Loucy (cell line): ENCODE data around the gene UBL7.

ENCODE experiments used
- H2AFZ ChIP-seq: fragments of 200-600 bp; sonication (generic); 2 replicates; pipeline ENCODE4 v1.6.0; 2016; ENCODE audit warnings: antibody characterized with exemption, mild to moderate bottlenecking, low read length, moderate library complexity
- H3F3A ChIP-seq: fragments of 200-600 bp; 2 replicates; pipeline ENCODE4 v1.6.0; 2016; ENCODE audit warnings: antibody characterized with exemption, low read depth, mild to moderate bottlenecking
- H3K27me3 ChIP-seq: fragments of 200-600 bp; sonication (generic); 2 replicates; pipeline ENCODE4 v1.6.1; 2014; ENCODE audit warnings: low read length, mild to moderate bottlenecking; ENCODE audit not compliant: insufficient read depth, poor library complexity, severe bottlenecking
- H3K36me3 ChIP-seq: fragments of 200-600 bp; sonication (generic); 2 replicates; pipeline ENCODE4 v1.6.1; 2016; ENCODE audit warnings: low read length; ENCODE audit not compliant: insufficient read depth
- H3K4me1 ChIP-seq: fragments of 200-600 bp; sonication (generic); 2 replicates; pipeline ENCODE4 v1.5.1; 2014; ENCODE audit warnings: low read length, mild to moderate bottlenecking; ENCODE audit not compliant: insufficient read depth, poor library complexity, severe bottlenecking
- H3K4me2 ChIP-seq: fragments of 200-600 bp; sonication (generic); 2 replicates; pipeline ENCODE4 v1.6.0; 2014; ENCODE audit warnings: antibody characterized with exemption, low read length, low read depth, mild to moderate bottlenecking; ENCODE audit not compliant: poor library complexity, severe bottlenecking
- H3K4me3 ChIP-seq: fragments of 200-600 bp; sonication (generic); 2 replicates; pipeline ENCODE4 v1.5.1; 2014; ENCODE audit warnings: low read length, mild to moderate bottlenecking, mixed read lengths; ENCODE audit not compliant: poor library complexity, severe bottlenecking
- H3K79me2 ChIP-seq: fragments of 200-600 bp; sonication (generic); 2 replicates; pipeline ENCODE4 v1.6.1; 2014; ENCODE audit warnings: low read length; ENCODE audit not compliant: insufficient read depth
- H3K9ac ChIP-seq: fragments of 200-600 bp; sonication (generic); 2 replicates; pipeline ENCODE4 v1.6.0; 2014; ENCODE audit warnings: mild to moderate bottlenecking, low read depth, low read length, moderate library complexity; ENCODE audit not compliant: poor library complexity, severe bottlenecking
- H3K9me2 ChIP-seq: fragments of 200-600 bp; sonication (generic); replicated peaks from 2 replicates; pipeline ENCODE4 v1.6.1; 2016; ENCODE audit warnings: low read depth, low read length, mixed read lengths
- H3K9me3 ChIP-seq: fragments of 200-600 bp; sonication (generic); 2 replicates; pipeline ENCODE4 v1.6.1; 2014; ENCODE audit warnings: mild to moderate bottlenecking, antibody characterized with exemption, low read length, low read depth; ENCODE audit not compliant: insufficient read depth
- H4K20me1 ChIP-seq: fragments of 200-600 bp; sonication (generic); 2 replicates; pipeline ENCODE4 v1.6.0; 2014; ENCODE audit warnings: antibody characterized with exemption, low read length, mild to moderate bottlenecking; ENCODE audit not compliant: insufficient read depth, poor library complexity, severe bottlenecking
- EZH2phosphoT487 ChIP-seq: fragments of 200-600 bp; IDR thresholded peaks from 2 replicates; pipeline ENCODE4 v1.6.1; 2018; ENCODE audit warnings: antibody characterized with exemption, mild to moderate bottlenecking, moderate library complexity, borderline replicate concordance
- TF ChIP-seq, protein P1 (sequence below): fragments of 200-600 bp; sonication (generic); conservative IDR thresholded peaks from 2 replicates; pipeline ENCODE4 v1.5.1; 2014; ENCODE audit warnings: mild to moderate bottlenecking, antibody characterized with exemption, low read length

UBL7 gene

DNA sequence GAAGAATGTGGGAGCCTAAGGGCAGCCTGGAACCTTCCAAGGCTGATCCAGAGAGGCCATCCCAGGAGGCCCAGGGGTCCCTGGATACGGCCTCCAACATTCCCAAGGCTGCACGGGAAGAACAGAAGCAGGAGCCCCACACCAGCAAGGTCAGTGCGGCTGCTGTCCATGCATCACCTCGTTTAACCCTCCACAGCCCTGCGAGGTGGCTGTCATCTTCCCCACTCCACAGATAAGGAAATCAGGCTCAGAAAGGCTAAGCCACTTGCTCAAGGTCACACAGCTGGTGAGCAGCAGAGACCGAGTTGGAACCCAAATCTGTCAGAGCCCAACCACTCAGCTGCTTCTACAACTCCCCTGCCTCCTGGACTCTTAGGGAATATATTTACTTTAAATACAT, 48.8 kb downstream of the UBL7 start:
- Histone ChIP-seq H3K4me1 (peaks cover 23% of the 10 kb centered on the region), H3K36me3 (peaks cover 69% of the 10 kb centered on the region; the same call in 1 of the 2 replicates), H3K79me2 (peaks cover 9% of the 10 kb centered on the region; the same call in 1 of the 2 replicates), H3F3A (no peaks in the 10 kb centered on the region), H3K9me3 (no peaks in the 10 kb centered on the region), H3K27me3 (no peaks in the 10 kb centered on the region), H3K9me2 (no peaks in the 10 kb centered on the region), H3K9ac (no peak overlapping the region), H4K20me1 (no peaks in the 10 kb centered on the region), H3K4me3 (no peak overlapping the region), H3K4me2 (no peak overlapping the region), H2AFZ (no peak overlapping the region)
- no peak for TF ChIP-seq EZH2phosphoT487
- TF ChIP-seq, protein P1, sequence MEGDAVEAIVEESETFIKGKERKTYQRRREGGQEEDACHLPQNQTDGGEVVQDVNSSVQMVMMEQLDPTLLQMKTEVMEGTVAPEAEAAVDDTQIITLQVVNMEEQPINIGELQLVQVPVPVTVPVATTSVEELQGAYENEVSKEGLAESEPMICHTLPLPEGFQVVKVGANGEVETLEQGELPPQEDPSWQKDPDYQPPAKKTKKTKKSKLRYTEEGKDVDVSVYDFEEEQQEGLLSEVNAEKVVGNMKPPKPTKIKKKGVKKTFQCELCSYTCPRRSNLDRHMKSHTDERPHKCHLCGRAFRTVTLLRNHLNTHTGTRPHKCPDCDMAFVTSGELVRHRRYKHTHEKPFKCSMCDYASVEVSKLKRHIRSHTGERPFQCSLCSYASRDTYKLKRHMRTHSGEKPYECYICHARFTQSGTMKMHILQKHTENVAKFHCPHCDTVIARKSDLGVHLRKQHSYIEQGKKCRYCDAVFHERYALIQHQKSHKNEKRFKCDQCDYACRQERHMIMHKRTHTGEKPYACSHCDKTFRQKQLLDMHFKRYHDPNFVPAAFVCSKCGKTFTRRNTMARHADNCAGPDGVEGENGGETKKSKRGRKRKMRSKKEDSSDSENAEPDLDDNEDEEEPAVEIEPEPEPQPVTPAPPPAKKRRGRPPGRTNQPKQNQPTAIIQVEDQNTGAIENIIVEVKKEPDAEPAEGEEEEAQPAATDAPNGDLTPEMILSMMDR, result no peak

DNA sequence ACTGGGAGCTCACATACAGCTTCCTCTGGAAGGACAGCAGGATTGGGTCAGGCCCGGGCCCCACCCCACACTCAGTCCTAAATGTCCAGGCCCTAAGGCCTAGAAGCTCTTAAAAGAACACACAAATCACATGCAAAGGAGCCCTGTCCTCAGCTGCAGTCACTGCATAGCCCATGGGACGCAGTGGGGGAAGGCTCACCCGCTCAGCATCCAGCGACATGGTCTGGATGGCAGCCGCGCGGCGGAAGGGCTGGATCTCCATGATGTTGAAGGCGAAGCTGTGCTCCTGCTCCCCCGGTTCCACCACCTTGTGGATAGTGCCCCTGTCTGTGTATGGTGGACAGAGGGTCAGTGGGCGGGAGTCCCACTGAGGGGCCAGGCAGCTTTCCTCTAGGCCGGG, 49.3 kb downstream of the UBL7 start:
- Histone ChIP-seq H3K27me3 (no peaks in the 10 kb centered on the region), H3K4me2 (no peak overlapping the region), H3K9me3 (no peaks in the 10 kb centered on the region), H3F3A (no peaks in the 10 kb centered on the region), H3K9me2 (no peaks in the 10 kb centered on the region), H3K4me3 (no peak overlapping the region), H3K36me3 (peaks cover 64% of the 10 kb centered on the region; the same call in 1 of the 2 replicates), H3K9ac (no peak overlapping the region), H4K20me1 (no peaks in the 10 kb centered on the region), H3K4me1 (peaks cover 23% of the 10 kb centered on the region), H2AFZ (no peak overlapping the region), H3K79me2 (0 out of 2 replicates have a peak, but pooled peaks cover 5% of the 10 kb centered on the region)
- no peak for TF ChIP-seq EZH2phosphoT487
- TF ChIP-seq, protein P1, result no peak

DNA sequence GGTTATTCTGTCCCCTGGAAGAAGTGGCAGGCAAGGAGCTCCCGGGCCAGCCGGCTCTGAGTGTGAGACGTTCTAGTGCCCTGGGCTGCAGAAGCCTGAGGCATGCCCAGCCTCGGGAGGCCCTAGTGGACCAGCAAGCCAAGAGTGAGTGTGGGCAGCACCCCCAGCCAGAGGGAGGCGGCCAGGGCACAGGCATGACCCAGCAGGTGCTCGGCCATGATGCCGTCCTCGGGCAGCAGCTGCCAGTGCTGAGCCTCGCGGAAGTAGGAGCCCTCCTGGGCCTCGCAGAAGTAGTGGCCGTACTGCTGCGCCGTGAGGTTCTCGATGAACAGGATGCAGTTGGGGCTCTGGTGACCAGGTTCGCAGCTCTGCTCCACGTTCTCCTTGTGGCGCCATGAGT, 50.5 kb downstream of the UBL7 start:
- Histone ChIP-seq H3K27me3 (no peaks in the 10 kb centered on the region), H3K4me1 (peaks cover 14% of the 10 kb centered on the region), H3K36me3 (peaks cover 52% of the 10 kb centered on the region; the same call in 1 of the 2 replicates), H3K9me3 (no peaks in the 10 kb centered on the region), H4K20me1 (no peaks in the 10 kb centered on the region), H3K4me2 (no peak overlapping the region), H3K4me3 (no peak overlapping the region), H3K9ac (no peak overlapping the region), H3K9me2 (no peaks in the 10 kb centered on the region), H2AFZ (no peak overlapping the region), H3F3A (no peaks in the 10 kb centered on the region), H3K79me2 (no peaks in the 10 kb centered on the region)
- TF ChIP-seq, protein P1, result no peak
- TF ChIP-seq EZH2phosphoT487, result no peak
